Measurements from ENCODE around the gene UCN. TPM values are rescaled to one million over a fixed set of nuclear protein-coding genes. Genes with fewer than 3 reads are reported as not detected.

The UCN gene
- total RNA-seq, 1 experiment from 2014 or later: 4.6 TPM

DNA sequence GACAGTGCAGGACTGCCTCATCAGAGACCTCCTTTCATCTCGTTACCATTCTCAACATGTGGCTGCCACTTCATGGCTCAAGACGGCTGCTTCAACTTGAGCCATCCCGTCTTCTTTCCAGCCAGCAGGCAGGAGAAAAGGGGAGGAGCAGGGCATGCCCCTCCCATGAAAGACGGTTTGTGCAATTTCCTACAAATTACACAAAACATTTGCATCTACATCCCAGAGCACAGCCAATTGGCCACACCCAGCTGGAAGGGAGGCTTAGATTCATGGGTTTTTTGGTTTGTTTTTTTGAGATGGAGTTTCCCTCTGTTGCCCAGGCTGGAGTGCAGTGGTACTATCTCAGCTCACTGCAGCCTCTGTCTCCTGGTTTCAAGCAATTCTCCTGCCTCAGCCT is 11.8 kb downstream of the UCN start:
- H3K36me3 Mint-ChIP-seq (ENCODE audit: insufficient read depth, unreplicated experiment): no peaks in the 10 kb centered on the region
- intact Hi-C loops (cut with micrococcal nuclease; ENCODE audit: unreplicated experiment): no loop called here
- peaks cover 13% of the 10 kb centered on the region for H3K27me3 Mint-ChIP-seq (ENCODE audit: unreplicated experiment)
- no peak overlapping the region for H3K27ac Mint-ChIP-seq (ENCODE audit: unreplicated experiment)
- no peak for DNase-seq
- peaks cover 21% of the 10 kb centered on the region for H3K4me1 Mint-ChIP-seq (ENCODE audit: low read depth, unreplicated experiment)
- H3K9me3 Mint-ChIP-seq (ENCODE audit: low read depth, unreplicated experiment): no peaks in the 10 kb centered on the region
- no TSS peak for BruUV-seq (replicated peaks)
- TF ChIP-seq, protein P1, sequence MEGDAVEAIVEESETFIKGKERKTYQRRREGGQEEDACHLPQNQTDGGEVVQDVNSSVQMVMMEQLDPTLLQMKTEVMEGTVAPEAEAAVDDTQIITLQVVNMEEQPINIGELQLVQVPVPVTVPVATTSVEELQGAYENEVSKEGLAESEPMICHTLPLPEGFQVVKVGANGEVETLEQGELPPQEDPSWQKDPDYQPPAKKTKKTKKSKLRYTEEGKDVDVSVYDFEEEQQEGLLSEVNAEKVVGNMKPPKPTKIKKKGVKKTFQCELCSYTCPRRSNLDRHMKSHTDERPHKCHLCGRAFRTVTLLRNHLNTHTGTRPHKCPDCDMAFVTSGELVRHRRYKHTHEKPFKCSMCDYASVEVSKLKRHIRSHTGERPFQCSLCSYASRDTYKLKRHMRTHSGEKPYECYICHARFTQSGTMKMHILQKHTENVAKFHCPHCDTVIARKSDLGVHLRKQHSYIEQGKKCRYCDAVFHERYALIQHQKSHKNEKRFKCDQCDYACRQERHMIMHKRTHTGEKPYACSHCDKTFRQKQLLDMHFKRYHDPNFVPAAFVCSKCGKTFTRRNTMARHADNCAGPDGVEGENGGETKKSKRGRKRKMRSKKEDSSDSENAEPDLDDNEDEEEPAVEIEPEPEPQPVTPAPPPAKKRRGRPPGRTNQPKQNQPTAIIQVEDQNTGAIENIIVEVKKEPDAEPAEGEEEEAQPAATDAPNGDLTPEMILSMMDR (IDR thresholded peaks at IDR 0.05; ENCODE audit: unreplicated experiment): no peak
- CTCF ChIA-PET: interaction anchor here (0.6 to 0.7 kb wide), 2 partner anchors 17 to 73 kb away, joined by 3 read pairs; no protein-coding TSS in a partner anchor
- no peak overlapping the region for H3K4me3 Mint-ChIP-seq (ENCODE audit: low read depth, unreplicated experiment)

DNA sequence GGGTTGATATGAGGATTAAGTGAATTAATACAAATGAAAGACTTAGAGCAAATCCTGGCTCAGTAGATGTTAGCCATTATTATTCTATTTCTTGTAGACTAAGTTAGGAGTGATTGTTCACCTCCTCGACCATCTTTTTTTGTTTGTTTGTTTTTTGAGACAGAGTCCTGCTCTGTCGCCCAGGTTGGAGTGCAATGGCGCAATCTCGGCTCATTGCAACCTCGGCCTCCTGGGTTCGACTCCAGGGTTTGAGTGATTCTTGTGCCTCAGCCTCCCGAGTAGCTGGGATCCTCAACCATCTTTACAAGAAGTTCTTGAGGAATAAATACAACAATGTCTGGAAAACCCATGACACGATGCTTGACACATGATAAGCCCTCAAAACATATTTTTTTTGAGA is 13.3 kb downstream of the UCN start:
- Mint-ChIP-seq H3K36me3 (ENCODE audit: insufficient read depth, unreplicated experiment) (no peaks in the 10 kb centered on the region), H3K4me1 (ENCODE audit: low read depth, unreplicated experiment) (peaks cover 23% of the 10 kb centered on the region), H3K9me3 (ENCODE audit: low read depth, unreplicated experiment) (no peaks in the 10 kb centered on the region), H3K27ac (ENCODE audit: unreplicated experiment) (no peak overlapping the region), H3K27me3 (ENCODE audit: unreplicated experiment) (peaks cover 13% of the 10 kb centered on the region), H3K4me3 (ENCODE audit: low read depth, unreplicated experiment) (no peak overlapping the region)
- TF ChIP-seq, protein P1 (IDR thresholded peaks at IDR 0.05; ENCODE audit: unreplicated experiment): no peak
- CTCF ChIA-PET: no interaction called here
- DNase-seq: no peak
- BruUV-seq (replicated peaks): no TSS peak
- intact Hi-C loops (cut with micrococcal nuclease; ENCODE audit: unreplicated experiment): no loop called here

- BruUV-seq (replicated peaks): no TSS peak
- H3K4me1 Mint-ChIP-seq (ENCODE audit: low read depth, unreplicated experiment): peaks cover 23% of the 10 kb centered on the region
- no peak overlapping the region for H3K27ac Mint-ChIP-seq (ENCODE audit: unreplicated experiment)
- H3K9me3 Mint-ChIP-seq (ENCODE audit: low read depth, unreplicated experiment): no peaks in the 10 kb centered on the region
- CTCF ChIA-PET: interaction anchor here (0.6 to 3.5 kb wide), 4 partner anchors 10 to 100 kb away, joined by 4 to 32 read pairs (median 18); partner anchors contain the start of gene TRIM54
- H3K36me3 Mint-ChIP-seq (ENCODE audit: insufficient read depth, unreplicated experiment): no peaks in the 10 kb centered on the region
- TF ChIP-seq, protein P1 (IDR thresholded peaks at IDR 0.05; ENCODE audit: unreplicated experiment): no peak
- intact Hi-C loops (cut with micrococcal nuclease; ENCODE audit: unreplicated experiment): no loop called here
- H3K4me3 Mint-ChIP-seq (ENCODE audit: low read depth, unreplicated experiment): no peak overlapping the region
- peaks cover 27% of the 10 kb centered on the region for H3K27me3 Mint-ChIP-seq (ENCODE audit: unreplicated experiment)
- no peak for DNase-seq
Measured at GRCh38 chr2:27291865-27292264, 16.4 kb downstream of the UCN start.

DNA sequence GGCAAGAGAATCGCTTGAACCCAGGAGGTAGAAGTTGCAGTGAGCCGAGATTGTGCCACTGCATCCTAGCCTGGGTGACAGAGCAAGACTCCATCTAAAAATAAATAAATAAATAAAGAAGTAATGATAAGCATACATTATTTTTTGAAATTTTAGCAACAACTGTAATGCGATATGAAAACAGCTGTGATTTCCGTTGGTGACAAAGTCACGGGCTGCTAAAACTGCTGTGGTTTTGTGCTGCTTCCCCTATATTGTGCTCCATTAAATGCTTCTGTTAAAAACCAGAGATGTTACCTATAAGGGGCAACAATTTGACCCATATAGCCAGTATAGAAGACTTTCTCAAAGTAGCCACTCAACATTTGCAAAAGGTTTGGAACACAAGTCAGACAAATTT is 17.7 kb downstream of the UCN start:
- Mint-ChIP-seq H3K36me3 (ENCODE audit: insufficient read depth, unreplicated experiment) (no peaks in the 10 kb centered on the region), H3K4me1 (ENCODE audit: low read depth, unreplicated experiment) (peaks cover 23% of the 10 kb centered on the region), H3K27me3 (ENCODE audit: unreplicated experiment) (peaks cover 33% of the 10 kb centered on the region), H3K27ac (ENCODE audit: unreplicated experiment) (no peak overlapping the region), H3K4me3 (ENCODE audit: low read depth, unreplicated experiment) (no peak overlapping the region), H3K9me3 (ENCODE audit: low read depth, unreplicated experiment) (no peaks in the 10 kb centered on the region)
- TF ChIP-seq, protein P1 (IDR thresholded peaks at IDR 0.05; ENCODE audit: unreplicated experiment): no peak
- no TSS peak for BruUV-seq (replicated peaks)
- intact Hi-C loops (cut with micrococcal nuclease; ENCODE audit: unreplicated experiment): no loop called here
- CTCF ChIA-PET: no interaction called here
- DNase-seq: no peak

Measured in Calu3 (cell line).